GM18861 (cell line): ENCODE results near the gene IRF2BP2.
A peak's percentile ranks its signal among the peaks of the same experiment; 100 is the strongest.

ENCODE experiments used
- ATAC-seq: cut with Tn5 transposase; IDR thresholded peaks from one replicate; pipeline ENCODE4 v1.9.1; 2021; ENCODE audit not compliant: unreplicated experiment

Gene IRF2BP2

GRCh38 chr1:234614081-234614489 lies 4.1 kb upstream of the IRF2BP2 start:
- ATAC-seq = no peak

GRCh38 chr1:234613128-234613875 lies 3.3 kb upstream of the IRF2BP2 start:
- ATAC-seq = no peak

GRCh38 chr1:234612352-234613127 lies 2.6 kb upstream of the IRF2BP2 start:
- peak; percentile 31 for ATAC-seq

- no peak for ATAC-seq
These were observed 1.9 kb upstream of the IRF2BP2 start for GRCh38 chr1:234611847-234612351.

GRCh38 chr1:234611225-234611846 lies 1.4 kb upstream of the IRF2BP2 start:
- peak; percentile 24 for ATAC-seq

- ATAC-seq = peak; percentile 26
These were observed 767 bp upstream of the IRF2BP2 start for GRCh38 chr1:234610666-234611224.

GRCh38 chr1:234609691-234610042 lies 311 bp downstream of the IRF2BP2 start:
- no peak for ATAC-seq

- no peak for ATAC-seq
These were observed 877 bp downstream of the IRF2BP2 start for GRCh38 chr1:234608911-234609690.

- ATAC-seq = no peak
These were observed 1.7 kb downstream of the IRF2BP2 start for GRCh38 chr1:234608025-234608910.

- ATAC-seq = no peak
These were observed 2.6 kb downstream of the IRF2BP2 start for GRCh38 chr1:234607109-234608024.

- ATAC-seq = no peak
These were observed 3.2 kb downstream of the IRF2BP2 start for GRCh38 chr1:234606784-234607108.

GRCh38 chr1:234605983-234606783 lies 3.8 kb downstream of the IRF2BP2 start:
- ATAC-seq = no peak

- no peak for ATAC-seq
These were observed 4.5 kb downstream of the IRF2BP2 start for GRCh38 chr1:234605399-234605982.

- ATAC-seq = no peak
These were observed 5.2 kb downstream of the IRF2BP2 start for GRCh38 chr1:234604495-234605398.

GRCh38 chr1:234603221-234604204 lies 6.5 kb downstream of the IRF2BP2 start:
- no peak for ATAC-seq
